Measurements from ENCODE around the gene IGF2BP2. TPM values are rescaled to one million over a fixed set of nuclear protein-coding genes. Genes with fewer than 3 reads are reported as not detected.
"Not testable (repeated sequence)": the region's sequence is repeated elsewhere in the genome, so short reads cannot be mapped to it uniquely, and the experiment has no call there.

The IGF2BP2 gene
- total and polyA plus RNA-seq, 3 experiments from 2014 or later, result 0.42 TPM; not detected in 1

GRCh38 chr3:185778821-185779220 is 46.0 kb downstream of the IGF2BP2 start:
- ChIA-PET CTCF (interaction anchor here (1.1 to 2.3 kb wide), 2 partner anchors 10 to 16 kb away, joined by 3 to 9 read pairs; no protein-coding TSS in a partner anchor), POLR2A (no interaction called here)
- Mint-ChIP-seq H3K36me3 (no peaks in the 10 kb centered on the region), H3K4me3 (no peak overlapping the region), H3K27me3 (peaks cover 13 to 35% of the 10 kb centered on the region in 2 donors), H3K4me1 (no peaks in the 10 kb centered on the region), H3K27ac (no peak overlapping the region), H3K9me3 (peaks cover 0 to 2% (median 0%) of the 10 kb centered on the region in 5 donors)
- no peaks in the 10 kb centered on the region for H3K9me3 ChIP-seq (ENCODE audit: low read length)
- no peak for DNase-seq
- no peak overlapping the region for H3K4me3 ChIP-seq (ENCODE audit: low read length)
- no peaks in the 10 kb centered on the region for H3K4me1 ChIP-seq (ENCODE audit: insufficient read depth, low read length)
- no peaks in the 10 kb centered on the region for H3K36me3 ChIP-seq (ENCODE audit: insufficient read depth, low read length)
- no peak overlapping the region for H3K27ac ChIP-seq (ENCODE audit: low read depth, low read length)
- H3K27me3 ChIP-seq (ENCODE audit: insufficient read depth, low read length, poor library complexity, severe bottlenecking), result no peaks in the 10 kb centered on the region

DNA sequence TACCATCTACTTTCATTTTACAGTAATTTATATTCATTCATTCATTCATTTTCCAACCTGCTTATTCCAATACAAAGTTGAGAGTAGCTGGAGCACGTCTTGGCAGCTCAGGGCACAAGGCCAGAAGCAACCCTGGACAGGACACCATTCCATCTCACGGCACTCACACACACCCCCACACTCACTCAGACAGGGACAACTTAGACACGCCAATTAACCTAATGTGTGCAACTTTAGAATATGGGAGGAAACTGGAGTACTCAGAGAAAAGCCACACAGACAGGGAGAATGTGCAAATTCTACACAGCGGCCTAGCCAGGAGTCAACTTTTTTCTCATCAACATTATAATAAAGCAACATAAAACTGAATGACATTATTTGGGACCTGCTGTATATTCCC is 46.7 kb downstream of the IGF2BP2 start:
- no peaks in the 10 kb centered on the region for H3K36me3 Mint-ChIP-seq
- POLR2A ChIA-PET, result no interaction called here
- Histone ChIP-seq H3K27me3 (ENCODE audit: insufficient read depth, low read length, poor library complexity, severe bottlenecking) (no peaks in the 10 kb centered on the region), H3K9me3 (ENCODE audit: low read length) (no peaks in the 10 kb centered on the region), H3K36me3 (ENCODE audit: insufficient read depth, low read length) (no peaks in the 10 kb centered on the region), H3K4me3 (ENCODE audit: low read length) (no peak overlapping the region), H3K4me1 (ENCODE audit: insufficient read depth, low read length) (no peaks in the 10 kb centered on the region), H3K27ac (ENCODE audit: low read depth, low read length) (no peak overlapping the region)
- H3K27me3 Mint-ChIP-seq, result peaks cover 13 to 33% of the 10 kb centered on the region in 2 donors
- CTCF ChIA-PET, result interaction anchor here (2.3 kb wide), 1 partner anchor 9 kb away, joined by 9 read pairs; no protein-coding TSS in a partner anchor
- H3K9me3 Mint-ChIP-seq, result peaks cover 0 to 2% (median 0%) of the 10 kb centered on the region in 5 donors
- peak overlapping the region in 1 of 8 donors; percentile 13 for H3K27ac Mint-ChIP-seq
- DNase-seq, result no peak
- no peak overlapping the region for H3K4me3 Mint-ChIP-seq
- H3K4me1 Mint-ChIP-seq, result no peaks in the 10 kb centered on the region

DNA sequence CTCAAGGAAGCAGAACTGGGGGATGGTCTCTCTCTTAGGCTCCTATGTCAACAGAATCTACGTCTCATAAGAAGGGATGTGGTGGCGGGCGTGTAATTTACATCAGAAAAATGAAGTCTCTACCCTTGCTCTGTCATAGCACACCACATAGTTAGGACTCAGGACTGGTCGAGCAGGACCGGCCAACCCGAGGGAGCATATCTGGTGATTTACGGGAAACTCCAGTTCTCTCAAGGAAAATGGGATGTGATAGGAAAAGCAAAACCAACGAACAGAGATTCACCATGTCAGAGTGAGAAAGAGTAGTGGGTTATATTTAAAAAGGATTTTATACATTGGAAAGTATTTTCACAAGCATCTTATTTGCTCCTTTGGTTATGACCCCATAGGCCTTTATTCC is 54.7 kb downstream of the IGF2BP2 start:
- Mint-ChIP-seq H3K9me3 (no peaks in the 10 kb centered on the region), H3K27ac (no peak overlapping the region), H3K27me3 (peaks cover 12 to 17% of the 10 kb centered on the region in 2 donors), H3K4me3 (no peak overlapping the region), H3K36me3 (no peaks in the 10 kb centered on the region), H3K4me1 (no peaks in the 10 kb centered on the region)
- DNase-seq, result no peak
- Histone ChIP-seq H3K9me3 (ENCODE audit: low read length) (no peaks in the 10 kb centered on the region), H3K27ac (ENCODE audit: low read depth, low read length) (no peak overlapping the region), H3K27me3 (ENCODE audit: insufficient read depth, low read length, poor library complexity, severe bottlenecking) (no peaks in the 10 kb centered on the region), H3K4me1 (ENCODE audit: insufficient read depth, low read length) (no peaks in the 10 kb centered on the region), H3K4me3 (ENCODE audit: low read length) (no peak overlapping the region), H3K36me3 (ENCODE audit: insufficient read depth, low read length) (no peaks in the 10 kb centered on the region)
- ChIA-PET POLR2A (no interaction called here), CTCF (interaction anchor here (1.9 kb wide), 1 partner anchor 8 kb away, joined by 9 read pairs; no protein-coding TSS in a partner anchor)

GRCh38 chr3:185768578-185768982 is 56.3 kb downstream of the IGF2BP2 start:
- H3K36me3 Mint-ChIP-seq; H3K4me1 ChIP-seq (ENCODE audit: insufficient read depth, low read length); H3K9me3 ChIP-seq (ENCODE audit: low read length); H3K4me1 Mint-ChIP-seq; H3K4me3 Mint-ChIP-seq; H3K27me3 ChIP-seq (ENCODE audit: insufficient read depth, low read length, poor library complexity, severe bottlenecking); H3K9me3 Mint-ChIP-seq; H3K27ac ChIP-seq (ENCODE audit: low read depth, low read length); H3K27ac Mint-ChIP-seq; H3K4me3 ChIP-seq (ENCODE audit: low read length); H3K36me3 ChIP-seq (ENCODE audit: insufficient read depth, low read length): not testable (repeated sequence)
- peak in 4 of 5 donors; percentile 4 to 49 (median 16) for DNase-seq
- POLR2A ChIA-PET, result interaction anchor here (0.6 kb wide), 1 partner anchor 39 kb away, joined by 3 read pairs; no protein-coding TSS in a partner anchor
- CTCF ChIA-PET, result interaction anchor here (1.0 to 1.9 kb wide), 3 partner anchors 9 to 108 kb away, joined by 5 to 9 read pairs (median 6); no protein-coding TSS in a partner anchor
- H3K27me3 Mint-ChIP-seq, result peaks cover 15 to 29% of the 10 kb centered on the region in 2 donors

- Histone ChIP-seq H3K27me3 (ENCODE audit: insufficient read depth, low read length, poor library complexity, severe bottlenecking) (no peaks in the 10 kb centered on the region), H3K36me3 (ENCODE audit: insufficient read depth, low read length) (no peaks in the 10 kb centered on the region), H3K27ac (ENCODE audit: low read depth, low read length) (no peak overlapping the region), H3K9me3 (ENCODE audit: low read length) (no peaks in the 10 kb centered on the region), H3K4me3 (ENCODE audit: low read length) (no peak overlapping the region), H3K4me1 (ENCODE audit: insufficient read depth, low read length) (no peaks in the 10 kb centered on the region)
- H3K27ac Mint-ChIP-seq, result no peak overlapping the region
- no peak for DNase-seq
- H3K27me3 Mint-ChIP-seq, result peaks cover 17 to 36% of the 10 kb centered on the region in 2 donors
- no peaks in the 10 kb centered on the region for H3K36me3 Mint-ChIP-seq
- H3K9me3 Mint-ChIP-seq, result no peaks in the 10 kb centered on the region
- H3K4me3 Mint-ChIP-seq, result no peak overlapping the region
- CTCF ChIA-PET, result no interaction called here
- POLR2A ChIA-PET, result no interaction called here
- no peaks in the 10 kb centered on the region for H3K4me1 Mint-ChIP-seq
These were observed 57.7 kb downstream of the IGF2BP2 start for GRCh38 chr3:185767002-185767688.

GRCh38 chr3:185766329-185767001 is 58.4 kb downstream of the IGF2BP2 start:
- H3K36me3 Mint-ChIP-seq, result no peaks in the 10 kb centered on the region
- H3K27me3 ChIP-seq (ENCODE audit: insufficient read depth, low read length, poor library complexity, severe bottlenecking), result no peaks in the 10 kb centered on the region
- no peak overlapping the region for H3K27ac Mint-ChIP-seq
- no peak overlapping the region for H3K4me3 ChIP-seq (ENCODE audit: low read length)
- H3K9me3 Mint-ChIP-seq, result no peaks in the 10 kb centered on the region
- no peak overlapping the region for H3K27ac ChIP-seq (ENCODE audit: low read depth, low read length)
- no peaks in the 10 kb centered on the region for H3K9me3 ChIP-seq (ENCODE audit: low read length)
- ChIA-PET CTCF (no interaction called here), POLR2A (no interaction called here)
- no peak overlapping the region for H3K4me3 Mint-ChIP-seq
- no peak for DNase-seq
- H3K4me1 ChIP-seq (ENCODE audit: insufficient read depth, low read length), result no peaks in the 10 kb centered on the region
- no peaks in the 10 kb centered on the region for H3K4me1 Mint-ChIP-seq
- H3K27me3 Mint-ChIP-seq, result peaks cover 17 to 39% of the 10 kb centered on the region in 2 donors
- H3K36me3 ChIP-seq (ENCODE audit: insufficient read depth, low read length), result no peaks in the 10 kb centered on the region

GRCh38 chr3:185764980-185765370 is 59.9 kb downstream of the IGF2BP2 start:
- ChIA-PET CTCF (no interaction called here), POLR2A (no interaction called here)
- Histone ChIP-seq H3K27ac (ENCODE audit: low read depth, low read length) (no peak overlapping the region), H3K27me3 (ENCODE audit: insufficient read depth, low read length, poor library complexity, severe bottlenecking) (no peaks in the 10 kb centered on the region), H3K4me3 (ENCODE audit: low read length) (no peak overlapping the region), H3K9me3 (ENCODE audit: low read length) (no peaks in the 10 kb centered on the region), H3K4me1 (ENCODE audit: insufficient read depth, low read length) (no peaks in the 10 kb centered on the region), H3K36me3 (ENCODE audit: insufficient read depth, low read length) (no peaks in the 10 kb centered on the region)
- H3K4me3 Mint-ChIP-seq, result no peak overlapping the region
- no peak overlapping the region for H3K27ac Mint-ChIP-seq
- no peak for DNase-seq
- H3K4me1 Mint-ChIP-seq, result no peaks in the 10 kb centered on the region
- H3K9me3 Mint-ChIP-seq, result no peaks in the 10 kb centered on the region
- peaks cover 18 to 51% of the 10 kb centered on the region in 2 donors for H3K27me3 Mint-ChIP-seq
- H3K36me3 Mint-ChIP-seq, result no peaks in the 10 kb centered on the region

GRCh38 chr3:185764163-185764979 is 60.5 kb downstream of the IGF2BP2 start:
- H3K36me3 Mint-ChIP-seq, result no peaks in the 10 kb centered on the region
- H3K27ac Mint-ChIP-seq, result no peak overlapping the region
- Histone ChIP-seq H3K4me3 (ENCODE audit: low read length) (no peak overlapping the region), H3K36me3 (ENCODE audit: insufficient read depth, low read length) (no peaks in the 10 kb centered on the region), H3K27ac (ENCODE audit: low read depth, low read length) (no peak overlapping the region), H3K4me1 (ENCODE audit: insufficient read depth, low read length) (no peaks in the 10 kb centered on the region), H3K27me3 (ENCODE audit: insufficient read depth, low read length, poor library complexity, severe bottlenecking) (no peaks in the 10 kb centered on the region), H3K9me3 (ENCODE audit: low read length) (no peaks in the 10 kb centered on the region)
- no peak overlapping the region for H3K4me3 Mint-ChIP-seq
- DNase-seq, result no peak
- H3K4me1 Mint-ChIP-seq, result no peaks in the 10 kb centered on the region
- POLR2A ChIA-PET, result no interaction called here
- H3K9me3 Mint-ChIP-seq, result no peaks in the 10 kb centered on the region
- peaks cover 18 to 52% of the 10 kb centered on the region in 2 donors for H3K27me3 Mint-ChIP-seq
- CTCF ChIA-PET, result no interaction called here
